Testis (tissue), 2 donors: ENCODE measurements around the gene SSR4.

Source experiments
- CTCF ChIP-seq, 3 experiments: fragments of 450-650 bp in 2 of 3; fragments of 200-600 bp in 1 of 3; sonication (generic) in 1 of 3; IDR thresholded peaks; one replicate each; pipeline ENCODE4 v1.5.1; 2016 to 2019; ENCODE audit warnings: antibody characterized with exemption in 3 of 3, mild to moderate bottlenecking in 2 of 3, moderate library complexity in 1 of 3
- POLR2A ChIP-seq: fragments of 450-650 bp; IDR thresholded peaks from one replicate; pipeline ENCODE4 v1.6.1; 2017; ENCODE audit warnings: antibody characterized with exemption, mild to moderate bottlenecking, moderate library complexity

GRCh38 chrX:153816831-153817690 is 22.6 kb downstream of the SSR4 start:
- TF ChIP-seq CTCF (IDR thresholded peaks at IDR 0.05) (no peak), POLR2A (no peak)
